ENCODE measurements around the gene GULP1. TPM values are rescaled to one million over a fixed set of nuclear protein-coding genes. Genes with fewer than 3 reads are reported as not detected.

Gene GULP1
- total and polyA plus RNA-seq, 2 of the 4 experiments (the other 2 are of a cell fraction): 24.4 to 40.1 TPM

- Histone ChIP-seq H2BK120ac (ENCODE audit: low read depth, low read length) (peak overlapping the region; percentile 64), H3K14ac (replicated peaks; ENCODE audit: low read depth, low read length) (no peak overlapping the region), H3K56ac (ENCODE audit: extremely low read depth, insufficient read depth, low read length) (no peak overlapping the region), H3K27me3 (ENCODE audit: control insufficient read depth, insufficient read depth, low read length) (no peaks in the 10 kb centered on the region), H3K4me2 (ENCODE audit: low read depth, low read length) (peak overlapping the region; percentile 49), H3K4ac (ENCODE audit: low read depth, low read length) (no peak overlapping the region), H3K9me3 (ENCODE audit: control insufficient read depth, insufficient read depth, low read length) (no peaks in the 10 kb centered on the region), H3K27ac (ENCODE audit: insufficient read depth, low read length) (no peak overlapping the region), H4K91ac (ENCODE audit: insufficient read depth, low read depth, low read length) (no peak overlapping the region), H2AFZ (replicated peaks; ENCODE audit: low read length, poor library complexity) (peak overlapping the region; percentile 89), H4K8ac (ENCODE audit: low read depth in 2 of 2, low read length in 2 of 2) (no peak overlapping the region), H2AK9ac (replicated peaks; ENCODE audit: low read depth, low read length, poor library complexity) (peak overlapping the region; percentile 82), H2BK15ac (ENCODE audit: low read depth, low read length) (no peak overlapping the region), H2BK20ac (ENCODE audit: low read depth, low read length) (no peak overlapping the region), H3K79me1 (ENCODE audit: low read depth in 1 of 2, low read length in 2 of 2) (no peaks in the 10 kb centered on the region), H3K36me3 (ENCODE audit: control insufficient read depth, insufficient read depth, low read length) (no peaks in the 10 kb centered on the region), H3K9ac (ENCODE audit: low read depth, low read length) (no peak overlapping the region), H3K4me3 (ENCODE audit: insufficient read depth, low read depth, low read length) (no peak overlapping the region), H3K4me1 (ENCODE audit: control insufficient read depth, insufficient read depth, low read length) (no peaks in the 10 kb centered on the region), H4K5ac (ENCODE audit: low read depth, low read length) (no peak overlapping the region; the same call in 1 of the 2 replicates), H2BK5ac (ENCODE audit: low read depth, low read length, poor library complexity, severe bottlenecking) (no peak overlapping the region), H3K9me1 (ENCODE audit: insufficient read depth, low read length) (no peaks in the 10 kb centered on the region), H2AK5ac (ENCODE audit: low read depth, low read length) (no peak overlapping the region), H3K18ac (ENCODE audit: low read depth, low read length) (no peak overlapping the region), H4K20me1 (ENCODE audit: insufficient read depth, low read length) (no peaks in the 10 kb centered on the region), H3K23ac (ENCODE audit: low read depth, low read length) (no peak overlapping the region)
- in situ Hi-C loops (cut with MboI; ENCODE audit: low sequenced_read_pairs) (no loop called here), dilution Hi-C loops (cut with HindIII; ENCODE audit: low sequenced_read_pairs, unreplicated experiment) (no loop called here), intact Hi-C loops (cut with micrococcal nuclease) (no loop called here)
- no TSS peak for BruUV-seq (replicated peaks)
- CTCF ChIA-PET: no interaction called here
- POLR2A ChIA-PET (ENCODE audit: unreplicated experiment): no interaction called here
- DNase-seq (no peak), ATAC-seq (ENCODE audit: low read depth) (peak; percentile 37; the same call in 1 of the 2 replicates)
- TF ChIP-seq RAD21 (IDR thresholded peaks at IDR 0.05; ENCODE audit: low read length) (no peak), SMC3 (IDR thresholded peaks at IDR 0.05; ENCODE audit: low read depth, low read length) (no peak), FOS (IDR thresholded peaks at IDR 0.05; ENCODE audit: low read depth, low read length) (no peak), CHD1 (IDR thresholded peaks at IDR 0.05; ENCODE audit: low read depth, low read length) (no peak), NFE2L2 (IDR thresholded peaks at IDR 0.05; ENCODE audit: low read depth, low read length) (no peak), RFX5 (IDR thresholded peaks at IDR 0.05; ENCODE audit: low read depth, low read length) (no peak), CEBPB (IDR thresholded peaks at IDR 0.05; ENCODE audit: low read depth, low read length) (no peak), POLR2A (IDR thresholded peaks at IDR 0.05; ENCODE audit: low read depth, low read length) (no peak), BHLHE40 (IDR thresholded peaks at IDR 0.05; ENCODE audit: low read depth, low read length) (no peak), USF2 (IDR thresholded peaks at IDR 0.05; ENCODE audit: low read depth, low read length) (no peak), ELK1 (IDR thresholded peaks at IDR 0.05; ENCODE audit: borderline replicate concordance, low read depth, low read length) (no peak), RCOR1 (IDR thresholded peaks at IDR 0.05; ENCODE audit: insufficient replicate concordance, low read length) (no peak), CTCF (conservative IDR thresholded peaks at IDR 0.05; ENCODE audit: low read depth, low read length) (no peak), MXI1 (IDR thresholded peaks at IDR 0.05; ENCODE audit: borderline replicate concordance, low read depth, low read length) (no peak), MAFK (IDR thresholded peaks at IDR 0.05; ENCODE audit: low read depth, low read length) (no peak), MAZ (IDR thresholded peaks at IDR 0.05; ENCODE audit: borderline replicate concordance, low read depth, low read length) (no peak)
- no CpG with 5 or more reads among the region's 11 CpGs for WGBS, 2 experiments (ENCODE audit: extremely low coverage in 2 of 2, insufficient read length in 1 of 2)
Measured at GRCh38 chr2:188278388-188279092, 13.1 kb upstream of the GULP1 start.
